K562 (cell line): Measurements from ENCODE around the gene IRX3. TPM values are rescaled to one million over a fixed set of nuclear protein-coding genes. Genes with fewer than 3 reads are reported as not detected.

Experiments used
- ATAC-seq: fragments of 200-7000 bp; cut with Tn5 transposase; 3 replicates; pipeline ENCODE4 v1.9.1; 2020; ENCODE audit warnings: moderate library complexity
- BruUV-seq: library from RNA; stranded (reverse); fragments of 400-500 nt; replicated peaks from 2 replicates; lab custom pipeline; 2021; lab: Mats Ljungman, UMichigan
- CTCF ChIA-PET: fragments of 300-600 bp; formaldehyde crosslinking; extraction: SDS; loops from one replicate; lab custom pipeline; 2021; ENCODE audit warnings: low intra/inter-chr PET ratio; lab: Yijun Ruan, JAX
- POLR2A ChIA-PET: fragments of 300-600, 350-650 bp; sonication (Branson Sonifier 250); formaldehyde crosslinking; extraction: SDS; loops from one replicate; lab custom pipeline; 2021; ENCODE audit warnings: antibody characterized with exemption, inconsistent platforms; lab: Yijun Ruan, JAX
- DNase-seq, 4 experiments: peaks; one replicate each; pipeline versions ENCODE4 v3.0.0 to v3.0.0-alpha.2; 2011 to 2018; ENCODE audit warnings: low spot score in 3 of 4, mixed read lengths in 3 of 4; ENCODE audit errors: extremely low read depth in 1 of 4
- FAIRE-seq: peaks from 2 replicates; lab custom pipeline; 2011; peaks lifted over from hg19 to GRCh38; lab: Jason Lieb, UNC
- H2AFZ ChIP-seq: 2 replicates; pipeline ENCODE4 v1.6.0; 2011; ENCODE audit warnings: low read depth, low read length, control low read depth, inconsistent platforms
- H3K27ac ChIP-seq: fragments of 200-600 bp; 3 replicates; pipeline ENCODE4 v1.8.0; 2011; ENCODE audit warnings: low read depth, mild to moderate bottlenecking, control low read depth, inconsistent platforms, low read length, moderate library complexity, mixed read lengths; ENCODE audit errors: extremely low read depth
- H3K27me3 ChIP-seq, 2 experiments: fragments of 300-600 bp in 1 of 2; 2 replicates in 1 of 2; 3 replicates in 1 of 2; pipeline versions ENCODE4 v1.6.0 to v1.8.0; 2011; ENCODE audit warnings: inconsistent platforms in 2 of 2, low read length in 2 of 2, mild to moderate bottlenecking in 1 of 2, mixed read lengths in 1 of 2, moderate library complexity in 1 of 2; ENCODE audit not compliant: control insufficient read depth in 2 of 2, insufficient read depth in 2 of 2
- H3K36me3 ChIP-seq: fragments of 300-600 bp; 3 replicates; pipeline ENCODE4 v1.8.0; 2011; ENCODE audit warnings: mild to moderate bottlenecking, low read length, inconsistent platforms; ENCODE audit not compliant: control insufficient read depth, insufficient read depth
- H3K4me1 ChIP-seq, 2 experiments: fragments of 200-600 bp in 1 of 2; replicated peaks in 1 of 2; 2 replicates in 1 of 2; 3 replicates in 1 of 2; pipeline versions ENCODE4 v1.5.1 to v1.8.0; 2011; ENCODE audit warnings: inconsistent platforms in 2 of 2, low read length in 2 of 2, mild to moderate bottlenecking in 1 of 2, mixed read lengths in 1 of 2, moderate library complexity in 1 of 2; ENCODE audit not compliant: control insufficient read depth in 2 of 2, insufficient read depth in 2 of 2
- H3K4me2 ChIP-seq: 2 replicates; pipeline ENCODE4 v1.6.1; 2011; ENCODE audit warnings: low read length, control low read depth, inconsistent platforms, mixed read lengths; ENCODE audit not compliant: insufficient read depth
- H3K4me3 ChIP-seq: fragments of 200-600 bp; sonication (generic), shearing (Covaris generic); 2 replicates; pipeline ENCODE4 v1.5.1; 2016; ENCODE audit warnings: control low read depth, inconsistent platforms
- H3K79me2 ChIP-seq: fragments of 200-600 bp; 3 replicates; pipeline ENCODE4 v1.8.0; 2011; ENCODE audit warnings: low read length, inconsistent platforms; ENCODE audit not compliant: control insufficient read depth, insufficient read depth
- H3K9ac ChIP-seq, 2 experiments: 2 replicates each; pipeline versions ENCODE4 v1.6.0 to v1.6.1; 2011; ENCODE audit warnings: low read depth in 2 of 2, low read length in 2 of 2, control low read depth in 1 of 2, inconsistent platforms in 1 of 2, mild to moderate bottlenecking in 1 of 2, mixed read lengths in 1 of 2; ENCODE audit not compliant: insufficient read depth in 1 of 2
- H3K9me1 ChIP-seq: one replicate; pipeline ENCODE4 v1.6.0; 2011; ENCODE audit warnings: inconsistent platforms, mild to moderate bottlenecking, low read length, moderate library complexity; ENCODE audit not compliant: control insufficient read depth, insufficient read depth
- H3K9me3 ChIP-seq: replicated peaks from 2 replicates; pipeline ENCODE4 v1.5.1; 2011; ENCODE audit warnings: low read depth, low read length, inconsistent platforms; ENCODE audit not compliant: control insufficient read depth, insufficient read depth
- H4K20me1 ChIP-seq: replicated peaks from 2 replicates; pipeline ENCODE4 v1.6.1; 2011; ENCODE audit warnings: low read length, inconsistent platforms, mixed read lengths; ENCODE audit not compliant: control insufficient read depth, insufficient read depth
- CBFA2T3 ChIP-seq: fragments of 450-650 bp; IDR thresholded peaks from 2 replicates; pipeline ENCODE4 v1.6.1; 2017
- DACH1 ChIP-seq: fragments of 450-650 bp; IDR thresholded peaks from 2 replicates; pipeline ENCODE4 v1.6.1; 2018; ENCODE audit not compliant: partially characterized antibody
- ELF4 ChIP-seq: fragments of 450-650 bp; formaldehyde crosslinking; IDR thresholded peaks from 2 replicates; pipeline ENCODE4 v1.4.0; 2022; ENCODE audit warnings: missing genetic modification characterization
- ESRRB ChIP-seq: fragments of 250-450 bp; sonication (Bioruptor Pico); IDR thresholded peaks from 2 replicates; pipeline ENCODE4 v1.5.0; 2020; ENCODE audit warnings: mild to moderate bottlenecking, moderate library complexity, borderline replicate concordance
- HOXB6 ChIP-seq: fragments of 250-450 bp; sonication (Bioruptor Pico); IDR thresholded peaks from 2 replicates; pipeline ENCODE4 v1.5.1; 2022; ENCODE audit warnings: mild to moderate bottlenecking, borderline replicate concordance
- NEUROD1 ChIP-seq: fragments of 150-350 bp; IDR thresholded peaks from 2 replicates; pipeline ENCODE4 v1.6.1; 2014; ENCODE audit warnings: borderline replicate concordance, low read length, low read depth; ENCODE audit not compliant: partially characterized antibody
- PHF21A ChIP-seq: fragments of 450-650 bp; IDR thresholded peaks from 2 replicates; pipeline ENCODE4 v1.6.1; 2017; ENCODE audit warnings: low read depth, borderline replicate concordance
- RAD21 ChIP-seq, 2 experiments: fragments of 250-450 bp in 1 of 2; fragments of 450-650 bp in 1 of 2; sonication (Bioruptor Pico) in 1 of 2; formaldehyde crosslinking in 1 of 2; IDR thresholded peaks in 1 of 2; conservative IDR thresholded peaks in 1 of 2; 2 replicates each; pipeline versions ENCODE4 v1.4.0 to v1.8.0; 2020 to 2022; ENCODE audit warnings: mild to moderate bottlenecking in 2 of 2, moderate library complexity in 1 of 2
- SRSF9 ChIP-seq: fragments of 200-400 bp; formaldehyde crosslinking; IDR thresholded peaks from 2 replicates; pipeline ENCODE4 v1.6.1; 2017; ENCODE audit warnings: low read depth, low read length, borderline replicate concordance
- THRAP3 ChIP-seq: fragments of 450-650 bp; IDR thresholded peaks from 2 replicates; pipeline ENCODE4 v1.6.1; 2016; ENCODE audit warnings: mild to moderate bottlenecking, inconsistent platforms, borderline replicate concordance
- ZNF584 ChIP-seq: fragments of 200-800 bp; sonication (Bioruptor generic); IDR thresholded peaks from 2 replicates; pipeline ENCODE4 v1.6.1; 2016; ENCODE audit warnings: low read depth, mild to moderate bottlenecking, missing genetic modification characterization, missing compliant biosample characterization
- WGBS: fragments of 100-300 bp; shearing (Covaris generic); methylation state at CpG from one replicate; pipeline ENCODE4 v1.1.6; 2016; ENCODE audit warnings: low coverage, mixed read lengths; ENCODE audit not compliant: insufficient coverage; ENCODE audit errors: missing lambda C conversion rate; 5-methylcytosine and 5-hydroxymethylcytosine counted together
- in situ Hi-C: fragments of 300-500 bp; cut with MboI; formaldehyde crosslinking; loops from 4 replicates; pipeline ENCODE4 v1.15.0; 2018; ENCODE audit warnings: inconsistent platforms, mixed read lengths
- intact Hi-C: fragments of 100-400 bp; cut with micrococcal nuclease; formaldehyde crosslinking; loops from 2 replicates; pipeline ENCODE4 v1.14.2; 2022
- polyA plus RNA-seq, 8 experiments: library from polyadenylated mRNA; depleted of rRNA in 4 of 8; stranded (reverse) in 5 of 8; unstranded in 3 of 8; fragments of >200 nt; fragmentation: Nextera tagmentation in 2 of 8; fragmentation: Illumina TruSeq in 1 of 8; extraction: Ambion mirVana in 2 of 8; extraction: Trizol in 1 of 8; gene quantifications; 2 replicates each; pipeline versions ENCODE4 v1.2.1 to v1.2.3, GENCODE V29; 2011 to 2014; ENCODE audit warnings: inconsistent platforms in 1 of 8, missing spikeins in 1 of 8
- total RNA-seq, 7 experiments: library from RNA; depleted of rRNA in 6 of 7; stranded (reverse); fragments of >200 nt in 6 of 7; fragmentation: Illumina TruSeq in 2 of 7; extraction: Trizol in 2 of 7; gene quantifications; 2 replicates each; pipeline versions ENCODE4 v1.2.1 to v1.2.3, GENCODE V29; 2011 to 2021; ENCODE audit warnings: low replicate concordance in 1 of 7
- TF ChIP-seq, protein P1 (sequence below): fragments of 200-400 bp; formaldehyde crosslinking; IDR thresholded peaks from 2 replicates; pipeline ENCODE4 v1.6.1; 2017; ENCODE audit warnings: mild to moderate bottlenecking, low read depth, low read length, moderate library complexity
- TF ChIP-seq, protein P2 (sequence below): sonication (generic); formaldehyde crosslinking; IDR thresholded peaks from 2 replicates; pipeline ENCODE4 v1.8.1; 2023; ENCODE audit warnings: mild to moderate bottlenecking, missing genetic modification reagents
- TF ChIP-seq, protein P3 (sequence below): fragments of 450-650 bp; formaldehyde crosslinking; IDR thresholded peaks from 2 replicates; pipeline ENCODE4 v1.4.0; 2020; ENCODE audit warnings: mild to moderate bottlenecking, moderate library complexity
- TF ChIP-seq, protein P4 (sequence below): sonication (generic); formaldehyde crosslinking; IDR thresholded peaks from 2 replicates; pipeline ENCODE4 v1.8.1; 2022; ENCODE audit warnings: missing genetic modification reagents

Gene IRX3
- total and polyA plus RNA-seq, 9 of the 15 experiments (the other 6 are each of a cell fraction or from before 2014, with no cell fraction given) = not detected

DNA sequence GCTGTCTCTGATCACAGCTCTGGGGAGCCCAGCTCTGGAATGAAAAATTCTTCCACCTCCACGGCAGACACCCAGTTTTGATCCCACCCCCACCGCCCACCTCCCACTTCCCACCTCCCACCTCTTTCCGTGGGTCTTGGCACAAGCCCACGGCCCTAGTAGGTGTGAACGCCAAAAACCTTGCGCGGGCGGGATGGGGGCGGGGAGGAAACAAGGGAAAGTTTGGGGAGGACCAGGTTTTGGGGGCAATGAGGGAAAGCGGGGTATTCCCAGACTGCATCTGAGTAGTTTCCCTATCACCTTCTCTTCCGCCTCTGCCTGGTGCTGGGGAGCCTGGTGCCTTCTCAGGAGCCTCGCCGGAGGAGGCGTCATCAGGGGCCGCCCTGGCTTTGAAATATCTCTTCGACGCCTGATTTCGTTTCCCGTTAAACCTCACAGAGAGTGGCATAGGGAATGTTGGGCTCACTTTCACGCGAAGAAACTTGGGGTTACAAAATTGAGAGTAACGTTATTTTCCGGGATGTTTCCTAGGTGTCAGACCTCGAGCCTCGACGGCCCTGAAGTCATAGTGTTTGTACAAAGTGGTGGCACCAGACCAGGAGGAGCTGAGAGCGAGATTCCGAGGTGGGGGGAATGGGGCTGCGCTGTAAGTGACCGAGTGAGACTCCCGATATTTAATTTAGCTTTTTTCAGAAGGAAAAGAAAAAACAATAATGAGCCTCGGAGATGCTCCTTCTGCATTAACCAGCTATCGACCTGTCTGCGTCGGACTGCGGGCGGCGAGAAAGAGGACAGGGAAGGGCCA lies 1.6 kb upstream of the IRX3 start:
- H3K4me2 ChIP-seq = no peak overlapping the region
- FAIRE-seq = no peak
- H3K27me3 ChIP-seq = peaks cover 13 to 31% of the 10 kb centered on the region in 2 experiments; a peak in 4 of 5 replicates
- BruUV-seq = no TSS peak
- ATAC-seq = no peak
- CTCF ChIA-PET = no interaction called here
- H4K20me1 ChIP-seq = no peaks in the 10 kb centered on the region
- in situ Hi-C loops = no loop called here
- WGBS = 17% methylated on average over 35 of the region's 38 CpGs
- H3K9me3 ChIP-seq = no peaks in the 10 kb centered on the region
- H3K27ac ChIP-seq = no peak overlapping the region
- no peaks in the 10 kb centered on the region for H3K36me3 ChIP-seq
- H3K4me1 ChIP-seq = peaks cover 0 to 4% of the 10 kb centered on the region in 2 experiments; a peak in 1 of 5 replicates
- H3K9ac ChIP-seq = no peak overlapping the region
- DNase-seq = no peak
- H3K9me1 ChIP-seq = no peaks in the 10 kb centered on the region
- intact Hi-C loops = no loop called here
- H3K79me2 ChIP-seq = no peaks in the 10 kb centered on the region
- no peak overlapping the region for H3K4me3 ChIP-seq
- H2AFZ ChIP-seq = no peak overlapping the region
- POLR2A ChIA-PET = no interaction called here
- TF ChIP-seq, protein P1, sequence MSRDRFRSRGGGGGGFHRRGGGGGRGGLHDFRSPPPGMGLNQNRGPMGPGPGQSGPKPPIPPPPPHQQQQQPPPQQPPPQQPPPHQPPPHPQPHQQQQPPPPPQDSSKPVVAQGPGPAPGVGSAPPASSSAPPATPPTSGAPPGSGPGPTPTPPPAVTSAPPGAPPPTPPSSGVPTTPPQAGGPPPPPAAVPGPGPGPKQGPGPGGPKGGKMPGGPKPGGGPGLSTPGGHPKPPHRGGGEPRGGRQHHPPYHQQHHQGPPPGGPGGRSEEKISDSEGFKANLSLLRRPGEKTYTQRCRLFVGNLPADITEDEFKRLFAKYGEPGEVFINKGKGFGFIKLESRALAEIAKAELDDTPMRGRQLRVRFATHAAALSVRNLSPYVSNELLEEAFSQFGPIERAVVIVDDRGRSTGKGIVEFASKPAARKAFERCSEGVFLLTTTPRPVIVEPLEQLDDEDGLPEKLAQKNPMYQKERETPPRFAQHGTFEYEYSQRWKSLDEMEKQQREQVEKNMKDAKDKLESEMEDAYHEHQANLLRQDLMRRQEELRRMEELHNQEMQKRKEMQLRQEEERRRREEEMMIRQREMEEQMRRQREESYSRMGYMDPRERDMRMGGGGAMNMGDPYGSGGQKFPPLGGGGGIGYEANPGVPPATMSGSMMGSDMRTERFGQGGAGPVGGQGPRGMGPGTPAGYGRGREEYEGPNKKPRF = no peak
- TF ChIP-seq, protein P2, sequence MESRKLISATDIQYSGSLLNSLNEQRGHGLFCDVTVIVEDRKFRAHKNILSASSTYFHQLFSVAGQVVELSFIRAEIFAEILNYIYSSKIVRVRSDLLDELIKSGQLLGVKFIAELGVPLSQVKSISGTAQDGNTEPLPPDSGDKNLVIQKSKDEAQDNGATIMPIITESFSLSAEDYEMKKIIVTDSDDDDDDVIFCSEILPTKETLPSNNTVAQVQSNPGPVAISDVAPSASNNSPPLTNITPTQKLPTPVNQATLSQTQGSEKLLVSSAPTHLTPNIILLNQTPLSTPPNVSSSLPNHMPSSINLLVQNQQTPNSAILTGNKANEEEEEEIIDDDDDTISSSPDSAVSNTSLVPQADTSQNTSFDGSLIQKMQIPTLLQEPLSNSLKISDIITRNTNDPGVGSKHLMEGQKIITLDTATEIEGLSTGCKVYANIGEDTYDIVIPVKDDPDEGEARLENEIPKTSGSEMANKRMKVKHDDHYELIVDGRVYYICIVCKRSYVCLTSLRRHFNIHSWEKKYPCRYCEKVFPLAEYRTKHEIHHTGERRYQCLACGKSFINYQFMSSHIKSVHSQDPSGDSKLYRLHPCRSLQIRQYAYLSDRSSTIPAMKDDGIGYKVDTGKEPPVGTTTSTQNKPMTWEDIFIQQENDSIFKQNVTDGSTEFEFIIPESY (CRISPR knock-in tag) = no peak
- no peak for TF ChIP-seq CBFA2T3
- TF ChIP-seq SRSF9 = no peak
- no peak for TF ChIP-seq RAD21 (CRISPR knock-in tag; conservative IDR thresholded peaks at IDR 0.05 in 1 of 2, IDR thresholded peaks at IDR 0.05 in 1 of 2)
- no peak for TF ChIP-seq DACH1
- TF ChIP-seq PHF21A = no peak
- no peak for TF ChIP-seq ZNF584 (CRISPR knock-in tag)
- TF ChIP-seq THRAP3 = no peak
- TF ChIP-seq ESRRB (CRISPR knock-in tag) = no peak
- TF ChIP-seq NEUROD1 = no peak
- TF ChIP-seq, protein P3, sequence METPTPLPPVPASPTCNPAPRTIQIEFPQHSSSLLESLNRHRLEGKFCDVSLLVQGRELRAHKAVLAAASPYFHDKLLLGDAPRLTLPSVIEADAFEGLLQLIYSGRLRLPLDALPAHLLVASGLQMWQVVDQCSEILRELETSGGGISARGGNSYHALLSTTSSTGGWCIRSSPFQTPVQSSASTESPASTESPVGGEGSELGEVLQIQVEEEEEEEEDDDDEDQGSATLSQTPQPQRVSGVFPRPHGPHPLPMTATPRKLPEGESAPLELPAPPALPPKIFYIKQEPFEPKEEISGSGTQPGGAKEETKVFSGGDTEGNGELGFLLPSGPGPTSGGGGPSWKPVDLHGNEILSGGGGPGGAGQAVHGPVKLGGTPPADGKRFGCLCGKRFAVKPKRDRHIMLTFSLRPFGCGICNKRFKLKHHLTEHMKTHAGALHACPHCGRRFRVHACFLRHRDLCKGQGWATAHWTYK (CRISPR knock-in tag) = no peak
- no peak for TF ChIP-seq ELF4 (CRISPR knock-in tag)
- TF ChIP-seq HOXB6 (CRISPR knock-in tag) = no peak
- TF ChIP-seq, protein P4, sequence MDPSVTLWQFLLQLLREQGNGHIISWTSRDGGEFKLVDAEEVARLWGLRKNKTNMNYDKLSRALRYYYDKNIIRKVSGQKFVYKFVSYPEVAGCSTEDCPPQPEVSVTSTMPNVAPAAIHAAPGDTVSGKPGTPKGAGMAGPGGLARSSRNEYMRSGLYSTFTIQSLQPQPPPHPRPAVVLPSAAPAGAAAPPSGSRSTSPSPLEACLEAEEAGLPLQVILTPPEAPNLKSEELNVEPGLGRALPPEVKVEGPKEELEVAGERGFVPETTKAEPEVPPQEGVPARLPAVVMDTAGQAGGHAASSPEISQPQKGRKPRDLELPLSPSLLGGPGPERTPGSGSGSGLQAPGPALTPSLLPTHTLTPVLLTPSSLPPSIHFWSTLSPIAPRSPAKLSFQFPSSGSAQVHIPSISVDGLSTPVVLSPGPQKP = no peak
